Measurements from ENCODE around the gene CRIP1.

DNA sequence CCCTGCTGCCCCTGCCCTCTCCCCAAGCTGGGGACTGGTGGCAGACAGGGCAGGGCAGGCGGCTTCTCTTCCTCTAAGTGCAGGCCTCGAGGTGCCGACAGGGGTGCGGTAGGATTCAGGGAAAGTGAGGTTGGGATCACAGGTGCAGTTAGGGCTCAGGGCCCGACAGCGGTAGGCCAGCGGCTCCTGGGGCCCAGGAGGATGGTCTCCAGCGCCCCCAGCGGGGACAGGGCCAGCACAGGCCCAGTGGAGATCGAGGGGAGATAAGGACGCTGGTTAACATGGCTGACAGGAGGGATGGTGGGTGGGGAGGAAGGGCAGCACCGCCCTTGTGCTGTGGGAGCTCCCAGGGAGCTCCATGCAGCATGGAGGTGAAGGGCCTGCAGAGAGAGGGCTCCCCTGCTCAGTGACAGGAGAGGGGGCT is 935 bp upstream of the CRIP1 start:
- TF ChIP-seq POLR2AphosphoS5 (IDR thresholded peaks at IDR 0.05) (no peak), EP300 (IDR thresholded peaks at IDR 0.05) (no peak), POLR2A (IDR thresholded peaks at IDR 0.05) (no peak)
- TF ChIP-seq, protein P1, sequence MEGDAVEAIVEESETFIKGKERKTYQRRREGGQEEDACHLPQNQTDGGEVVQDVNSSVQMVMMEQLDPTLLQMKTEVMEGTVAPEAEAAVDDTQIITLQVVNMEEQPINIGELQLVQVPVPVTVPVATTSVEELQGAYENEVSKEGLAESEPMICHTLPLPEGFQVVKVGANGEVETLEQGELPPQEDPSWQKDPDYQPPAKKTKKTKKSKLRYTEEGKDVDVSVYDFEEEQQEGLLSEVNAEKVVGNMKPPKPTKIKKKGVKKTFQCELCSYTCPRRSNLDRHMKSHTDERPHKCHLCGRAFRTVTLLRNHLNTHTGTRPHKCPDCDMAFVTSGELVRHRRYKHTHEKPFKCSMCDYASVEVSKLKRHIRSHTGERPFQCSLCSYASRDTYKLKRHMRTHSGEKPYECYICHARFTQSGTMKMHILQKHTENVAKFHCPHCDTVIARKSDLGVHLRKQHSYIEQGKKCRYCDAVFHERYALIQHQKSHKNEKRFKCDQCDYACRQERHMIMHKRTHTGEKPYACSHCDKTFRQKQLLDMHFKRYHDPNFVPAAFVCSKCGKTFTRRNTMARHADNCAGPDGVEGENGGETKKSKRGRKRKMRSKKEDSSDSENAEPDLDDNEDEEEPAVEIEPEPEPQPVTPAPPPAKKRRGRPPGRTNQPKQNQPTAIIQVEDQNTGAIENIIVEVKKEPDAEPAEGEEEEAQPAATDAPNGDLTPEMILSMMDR (IDR thresholded peaks at IDR 0.05): peak in 1 of 2 donors; percentile 13

All from suprapubic skin (tissue), 4 donors.